GM18508 (cell line): ENCODE results near the gene ACR.
"Not testable (repeated sequence)": the region's sequence is repeated elsewhere in the genome, so short reads cannot be mapped to it uniquely, and the experiment has no call there.

Experiments
- ATAC-seq: cut with Tn5 transposase; IDR thresholded peaks from one replicate; pipeline ENCODE4 v1.9.1; 2021; ENCODE audit warnings: moderate number of reproducible peaks; ENCODE audit not compliant: insufficient read depth, unreplicated experiment

ACR gene

DNA sequence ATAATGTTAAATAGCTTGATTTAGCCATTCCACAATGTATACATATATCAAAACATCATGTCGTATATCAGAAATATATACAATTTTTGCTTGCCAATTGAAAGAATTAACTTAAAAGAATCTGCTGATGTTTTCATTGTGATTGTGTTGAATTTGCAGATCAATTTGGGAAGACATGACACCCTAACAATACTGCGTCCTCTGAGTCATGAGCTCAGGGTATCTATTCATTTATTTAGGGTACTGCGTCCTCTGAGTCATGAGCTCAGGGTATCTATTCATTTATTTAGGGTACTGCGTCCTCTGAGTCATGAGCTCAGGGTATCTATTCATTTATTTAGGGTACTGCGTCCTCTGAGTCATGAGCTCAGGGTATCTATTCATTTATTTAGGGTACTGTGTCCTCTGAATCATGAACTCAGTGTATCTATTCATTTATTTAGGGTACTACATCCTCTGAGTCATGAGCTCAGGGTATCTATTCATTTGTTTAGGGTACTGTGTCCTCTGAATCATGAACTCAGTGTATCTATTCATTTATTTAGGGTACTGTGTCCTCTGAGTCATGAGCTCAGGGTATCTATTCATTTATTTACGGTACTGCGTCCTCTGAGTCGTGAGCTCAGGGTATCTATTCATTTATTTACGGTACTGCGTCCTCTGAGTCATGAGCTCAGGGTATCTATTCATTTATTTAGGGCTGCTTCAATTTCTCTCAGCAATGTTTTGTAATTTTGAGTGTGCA lies 21.8 kb downstream of the ACR start:
- not testable (repeated sequence) for ATAC-seq

- ATAC-seq: not testable (repeated sequence)
Observed at GRCh38 chr22:50761829-50762228, 23.8 kb downstream of the ACR start.

DNA sequence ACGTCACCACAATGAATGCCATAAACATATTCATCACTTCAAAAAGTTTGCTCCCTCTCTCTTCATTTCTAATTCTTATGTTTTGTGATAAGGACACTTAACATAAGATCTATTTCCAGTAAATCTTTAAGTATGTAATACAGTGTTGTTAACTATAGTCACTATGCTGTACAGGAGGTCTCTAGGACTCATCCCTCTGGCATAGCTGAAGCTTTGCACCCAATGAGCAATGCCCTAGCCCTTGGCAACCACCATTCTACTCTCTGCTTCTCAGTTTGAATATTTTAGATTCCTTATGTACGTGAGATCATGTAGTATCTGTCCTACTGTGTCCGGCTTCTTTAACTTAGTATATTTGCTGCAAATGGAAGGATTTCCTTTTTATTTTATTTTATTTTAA lies 26.3 kb downstream of the ACR start:
- not testable (repeated sequence) for ATAC-seq

- not testable (repeated sequence) for ATAC-seq
Observed at GRCh38 chr22:50775132-50775531, 37.1 kb downstream of the ACR start.

- ATAC-seq: not testable (repeated sequence)
Observed at GRCh38 chr22:50777631-50778030, 39.6 kb downstream of the ACR start.

GRCh38 chr22:50780244-50780643 lies 42.2 kb downstream of the ACR start:
- ATAC-seq: not testable (repeated sequence)

DNA sequence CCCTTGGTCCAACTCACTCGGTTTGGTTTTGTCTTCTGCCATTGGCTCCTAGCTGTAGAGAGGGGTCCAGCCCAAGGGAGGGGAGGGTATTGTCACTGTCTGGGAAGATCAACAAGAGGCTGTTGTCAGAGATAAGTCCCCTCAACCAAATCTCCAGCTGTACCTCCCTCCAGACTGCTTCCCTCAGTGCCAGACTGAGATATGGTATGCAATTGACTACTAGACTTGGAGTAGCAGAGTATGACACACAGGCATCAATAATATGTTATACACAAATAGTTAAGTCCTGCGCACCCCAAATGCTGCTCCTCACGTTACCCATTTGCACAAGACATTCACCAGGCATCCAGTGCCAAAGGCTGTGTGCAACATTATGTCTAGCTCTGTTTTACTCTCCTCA lies 44.2 kb downstream of the ACR start:
- not testable (repeated sequence) for ATAC-seq

- ATAC-seq: peak; percentile 61
Observed at GRCh38 chr22:50783033-50783879, 45.3 kb downstream of the ACR start, which contains the start of gene RABL2B. Gene RABL2B, minus strand, starts transcription at chr22:50783636. Its CDS starts 1,342 bp downstream, at chr22:50782294.

DNA sequence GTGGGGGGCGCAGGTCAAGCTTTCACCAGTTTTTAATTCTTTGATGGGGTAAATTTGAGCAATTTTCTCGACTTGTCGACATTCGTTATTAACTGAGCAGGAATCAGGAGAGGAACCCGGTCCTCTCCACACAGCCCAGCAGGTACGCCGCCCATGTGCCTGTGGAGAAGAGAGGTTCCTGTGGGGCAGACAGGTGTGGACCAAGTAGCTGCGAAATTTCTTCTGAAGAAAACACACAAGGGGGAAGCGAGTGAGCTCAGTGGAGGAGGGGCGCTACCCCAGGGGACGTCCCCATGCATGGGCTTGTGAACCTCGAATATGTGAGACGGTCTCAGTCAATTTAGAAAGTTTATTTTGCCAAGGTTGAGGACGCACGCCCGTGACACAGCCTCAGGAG lies 45.9 kb downstream of the ACR start:
- peak; percentile 14 for ATAC-seq

GRCh38 chr22:50785289-50785688 lies 47.3 kb downstream of the ACR start:
- ATAC-seq: not testable (repeated sequence)

GRCh38 chr22:50786936-50787335 lies 48.9 kb downstream of the ACR start:
- ATAC-seq: not testable (repeated sequence)
